BJ (cell line): ENCODE data around the gene AKNA. TPM values are rescaled to one million over a fixed set of nuclear protein-coding genes. Genes with fewer than 3 reads are reported as not detected.

Experiments
- CTCF ChIA-PET: fragments of 350-600 bp; formaldehyde crosslinking; extraction: SDS; loops from one replicate; lab custom pipeline; 2021; ENCODE audit warnings: antibody characterized with exemption, inconsistent platforms; lab: Yijun Ruan, JAX
- POLR2A ChIA-PET: fragments of 300-600 bp; sonication (Branson Sonifier 250); formaldehyde crosslinking; extraction: SDS; loops from one replicate; lab custom pipeline; 2021; ENCODE audit warnings: antibody characterized with exemption; lab: Charles Lee
- DNase-seq: peaks from one replicate; pipeline ENCODE4 v3.0.0-alpha.2; 2011; ENCODE audit warnings: low read depth
- H3K27me3 ChIP-seq: 2 replicates; pipeline ENCODE4 v1.6.0; 2011; ENCODE audit warnings: low read length; ENCODE audit not compliant: control insufficient read depth, insufficient read depth
- H3K36me3 ChIP-seq: 2 replicates; pipeline ENCODE4 v1.5.1; 2011; ENCODE audit warnings: low read length; ENCODE audit not compliant: control insufficient read depth, insufficient read depth
- H3K4me3 ChIP-seq: 2 replicates; pipeline ENCODE4 v1.5.1; 2011; ENCODE audit warnings: low read depth, mild to moderate bottlenecking, control low read depth, low read length
- CTCF ChIP-seq: IDR thresholded peaks from 2 replicates; pipeline ENCODE4 v1.5.1; 2011; ENCODE audit warnings: low read depth, mild to moderate bottlenecking, control low read depth, inconsistent platforms, low read length, moderate library complexity; ENCODE audit not compliant: insufficient read depth
- polyA minus RNA-seq: library from RNA; depleted of rRNA, polyadenylated mRNA; stranded (reverse); fragments of >200 nt; gene quantifications from 2 replicates; pipeline ENCODE4 v1.2.3, GENCODE V29; 2011; rRNA and poly(A)+ RNA removed
- polyA plus RNA-seq: library from polyadenylated mRNA; depleted of rRNA; stranded (reverse); fragments of >200 nt; gene quantifications from 2 replicates; pipeline ENCODE4 v1.2.3, GENCODE V29; 2011; rRNA removed

The AKNA gene
- polyA plus RNA-seq, result 6.3 and 11.8 TPM in 2 replicates
- polyA minus RNA-seq, result 13.4 and 13.6 TPM in 2 replicates

- H3K36me3 ChIP-seq, result no peaks in the 10 kb centered on the region; the same call in 1 of the 2 replicates
- ChIA-PET CTCF (interaction anchor here (1.1 to 2.0 kb wide), 4 partner anchors 15 to 49 kb away, joined by 3 to 11 read pairs (median 6); no protein-coding TSS in a partner anchor), POLR2A (no interaction called here)
- peak within 1 kb of the TSS; percentile 45 for H3K4me3 ChIP-seq
- H3K27me3 ChIP-seq, result no peaks in the 10 kb centered on the region
- no peak for DNase-seq
- TF ChIP-seq CTCF, result no peak
Observed at GRCh38 chr9:114387680-114388356, at the start of gene AKNA. TSS of gene AKNA (minus strand) at chr9:114387982. CDS start at chr9:114381333, 6,649 bp downstream.

GRCh38 chr9:114437401-114437893 is 49.7 kb upstream of the AKNA start:
- no peak for DNase-seq
- Histone ChIP-seq H3K36me3 (no peaks in the 10 kb centered on the region), H3K4me3 (no peak overlapping the region), H3K27me3 (peaks cover 2% of the 10 kb centered on the region; the same call in 1 of the 2 replicates)
- POLR2A ChIA-PET, result no interaction called here
- TF ChIP-seq CTCF, result no peak
- CTCF ChIA-PET, result interaction anchor here (1.4 to 7.8 kb wide), 3 partner anchors 32 to 216 kb away, joined by 3 to 89 read pairs (median 20); no protein-coding TSS in a partner anchor

- no peak overlapping the region for H3K4me3 ChIP-seq
- peak; percentile 67 for TF ChIP-seq CTCF
- H3K36me3 ChIP-seq, result no peaks in the 10 kb centered on the region
- CTCF ChIA-PET, result interaction anchor here (0.9 to 7.8 kb wide), 18 partner anchors 9 to 227 kb away, joined by 3 to 89 read pairs (median 5); partner anchors contain the start of gene TEX53
- H3K27me3 ChIP-seq, result peaks cover 3% of the 10 kb centered on the region; the same call in 1 of the 2 replicates
- no peak for DNase-seq
- POLR2A ChIA-PET, result no interaction called here
Observed at GRCh38 chr9:114434878-114435311, 47.1 kb upstream of the AKNA start.

- no peak overlapping the region for H3K4me3 ChIP-seq
Observed at GRCh38 chr9:114433720-114434255, 46.0 kb upstream of the AKNA start.

More at GRCh38 chr9:114433720-114434255, 46.0 kb upstream of the AKNA start:
- no peaks in the 10 kb centered on the region for H3K36me3 ChIP-seq
- ChIA-PET CTCF (interaction anchor here (0.6 to 7.8 kb wide), 12 partner anchors 12 to 284 kb away, joined by 3 to 89 read pairs (median 6); no protein-coding TSS in a partner anchor), POLR2A (interaction anchor here (0.7 kb wide), 1 partner anchor 67 kb away, joined by 3 read pairs; no protein-coding TSS in a partner anchor)
- TF ChIP-seq CTCF, result no peak
- DNase-seq, result no peak
- peaks cover 3% of the 10 kb centered on the region; the same call in 1 of the 2 replicates for H3K27me3 ChIP-seq
